Activated T-helper 17 cell treated with anti-CD3 and anti-CD28 coated beads, Interleukin-2, amount 50 U/mL, for 72 hours (primary cell): Measurements from ENCODE around the gene CHAC2. TPM values are rescaled to one million over a fixed set of nuclear protein-coding genes. Genes with fewer than 3 reads are reported as not detected.
A peak's percentile ranks its signal among the peaks of the same experiment; 100 is the strongest.
"Not testable (repeated sequence)": the region's sequence is repeated elsewhere in the genome, so short reads cannot be mapped to it uniquely, and the experiment has no call there.

Experiments
- ATAC-seq: fragments of 150-1000 bp; cut with Tn5 transposase; replicated peaks from 2 replicates; pipeline ENCODE4 v1.10.0; 2021; ENCODE audit warnings: mild to moderate bottlenecking, moderate library complexity
- H3K27ac Mint-ChIP-seq: one replicate; pipeline ENCODE4 v1.8.0; 2022; ENCODE audit warnings: mixed read lengths
- H3K27me3 Mint-ChIP-seq: one replicate; pipeline ENCODE4 v1.8.0; 2022; ENCODE audit warnings: mixed read lengths
- H3K36me3 Mint-ChIP-seq: one replicate; pipeline ENCODE4 v1.8.0; 2022; ENCODE audit warnings: low read depth, mild to moderate bottlenecking, mixed read lengths
- H3K4me1 Mint-ChIP-seq: one replicate; pipeline ENCODE4 v1.8.0; 2022; ENCODE audit warnings: mixed read lengths
- H3K4me3 Mint-ChIP-seq: one replicate; pipeline ENCODE4 v1.8.0; 2022; ENCODE audit warnings: mild to moderate bottlenecking, mixed read lengths
- H3K9me3 Mint-ChIP-seq: one replicate; pipeline ENCODE4 v1.8.0; 2022; ENCODE audit warnings: mixed read lengths
- total RNA-seq, 2 donors: library from RNA; stranded (reverse); gene quantifications; one replicate each; pipeline ENCODE4 v1.2.3, GENCODE V29; 2022

The CHAC2 gene
- total RNA-seq, 2 donors from 2014 or later, result 3.3 to 17.7 TPM

DNA sequence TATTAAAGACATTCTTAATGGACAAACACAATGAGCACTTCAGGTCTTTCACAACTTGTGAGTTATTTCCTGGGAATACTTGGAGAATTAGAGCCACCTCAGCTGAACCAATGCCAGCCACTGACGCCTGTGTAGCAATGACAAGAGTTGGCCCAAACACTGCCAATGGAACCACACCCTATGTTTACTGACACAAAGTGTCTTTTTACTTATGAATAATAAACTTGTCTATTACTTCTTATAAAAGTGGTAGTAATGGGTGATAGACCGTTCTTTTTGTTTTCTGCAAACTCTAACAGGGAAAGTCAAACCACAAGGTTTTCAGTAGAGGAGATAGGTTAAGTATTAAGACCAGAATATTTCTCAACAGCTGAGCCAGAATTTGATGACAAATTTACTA lies 12.5 kb upstream of the CHAC2 start:
- H3K27ac Mint-ChIP-seq, result no peak overlapping the region
- no peak for ATAC-seq
- no peaks in the 10 kb centered on the region for H3K9me3 Mint-ChIP-seq
- peaks cover 42% of the 10 kb centered on the region for H3K36me3 Mint-ChIP-seq
- H3K27me3 Mint-ChIP-seq, result no peaks in the 10 kb centered on the region
- H3K4me3 Mint-ChIP-seq, result no peak overlapping the region
- peaks cover 9% of the 10 kb centered on the region for H3K4me1 Mint-ChIP-seq

DNA sequence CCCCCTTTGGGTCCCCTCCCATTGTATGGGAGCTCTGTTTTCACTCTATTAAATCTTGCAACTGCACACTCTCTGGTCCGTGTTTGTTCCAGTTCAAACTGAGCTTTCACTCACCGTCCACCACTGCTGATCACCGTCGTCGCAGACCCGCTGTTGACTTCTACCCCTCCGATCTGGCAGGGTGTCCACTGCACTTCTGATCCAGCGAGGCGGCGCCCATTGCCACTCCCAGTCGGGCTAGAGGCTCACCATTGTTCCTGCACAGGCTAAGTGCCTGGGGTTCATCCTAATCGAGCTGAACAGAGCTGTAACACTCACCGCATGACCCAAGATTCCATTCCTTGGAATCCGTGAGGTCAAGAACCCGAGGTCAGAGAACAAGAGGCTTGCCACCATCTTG lies 11.0 kb upstream of the CHAC2 start:
- Mint-ChIP-seq H3K36me3 (peaks cover 46% of the 10 kb centered on the region), H3K9me3 (no peaks in the 10 kb centered on the region), H3K4me1 (peaks cover 9% of the 10 kb centered on the region), H3K4me3 (no peak overlapping the region), H3K27ac (no peak overlapping the region), H3K27me3 (no peaks in the 10 kb centered on the region)
- ATAC-seq, result no peak

DNA sequence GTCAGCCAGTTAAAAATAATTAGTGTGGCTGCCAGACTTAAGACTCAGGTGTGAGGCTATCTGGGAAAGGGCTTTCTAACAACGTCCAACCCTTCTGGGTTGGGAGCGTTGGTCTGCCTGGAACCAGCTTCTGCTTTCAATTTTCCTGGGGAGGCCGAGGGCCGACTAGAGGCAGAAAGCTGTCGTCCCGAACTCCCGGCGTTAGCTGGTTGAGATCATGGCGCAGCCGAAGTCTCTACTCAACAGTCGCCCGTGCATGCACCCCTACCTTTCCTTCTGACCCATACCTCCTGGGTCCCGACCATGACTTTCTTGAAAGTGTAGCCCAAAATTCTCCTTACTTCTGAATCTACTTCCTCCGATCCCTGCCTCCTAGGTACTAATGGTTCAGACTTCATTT lies 10.4 kb upstream of the CHAC2 start:
- not testable (repeated sequence) for H3K4me3 Mint-ChIP-seq, H3K9me3 Mint-ChIP-seq, H3K27ac Mint-ChIP-seq, H3K4me1 Mint-ChIP-seq, H3K27me3 Mint-ChIP-seq, ATAC-seq
- peaks cover 52% of the 10 kb centered on the region for H3K36me3 Mint-ChIP-seq

DNA sequence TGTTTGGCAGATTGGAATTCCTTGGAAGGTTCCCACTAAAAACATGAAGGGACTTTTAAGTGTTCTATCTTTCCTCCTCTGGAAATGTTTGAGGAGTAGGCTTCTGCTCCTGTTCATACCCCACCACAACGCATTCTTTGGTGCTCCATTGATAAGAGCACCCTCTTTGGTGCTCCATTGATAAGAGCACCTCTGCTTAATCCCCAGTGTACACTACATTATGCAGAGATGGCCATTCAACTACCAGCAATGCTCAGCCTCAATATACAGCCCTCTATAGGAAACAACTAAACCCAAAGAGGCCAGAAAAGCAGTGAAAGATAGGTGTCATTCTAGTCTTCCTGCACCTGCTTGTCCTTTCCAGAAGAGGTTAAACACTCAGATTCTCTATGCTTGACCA lies 1.8 kb upstream of the CHAC2 start:
- H3K27ac Mint-ChIP-seq, result no peak overlapping the region
- peaks cover 38% of the 10 kb centered on the region for H3K36me3 Mint-ChIP-seq
- H3K27me3 Mint-ChIP-seq, result no peaks in the 10 kb centered on the region
- H3K4me1 Mint-ChIP-seq, result peaks cover 15% of the 10 kb centered on the region
- no peak for ATAC-seq
- no peaks in the 10 kb centered on the region for H3K9me3 Mint-ChIP-seq
- no peak overlapping the region for H3K4me3 Mint-ChIP-seq

DNA sequence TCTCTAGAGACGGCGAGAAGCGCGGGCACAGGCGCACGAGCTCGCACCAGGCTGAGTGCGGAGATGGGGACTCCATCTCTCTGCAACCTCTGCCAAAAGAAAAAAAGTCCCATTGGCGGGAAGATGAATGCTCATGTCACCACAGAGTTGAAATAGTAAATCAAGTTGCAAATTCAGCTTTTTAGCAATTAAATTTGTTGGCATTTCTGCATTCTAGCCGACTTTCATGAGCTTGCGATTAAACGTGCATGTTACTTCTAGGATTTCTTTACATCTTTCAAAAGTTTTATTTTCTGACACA lies 588 bp downstream of the CHAC2 start:
- no peaks in the 10 kb centered on the region for H3K9me3 Mint-ChIP-seq

DNA sequence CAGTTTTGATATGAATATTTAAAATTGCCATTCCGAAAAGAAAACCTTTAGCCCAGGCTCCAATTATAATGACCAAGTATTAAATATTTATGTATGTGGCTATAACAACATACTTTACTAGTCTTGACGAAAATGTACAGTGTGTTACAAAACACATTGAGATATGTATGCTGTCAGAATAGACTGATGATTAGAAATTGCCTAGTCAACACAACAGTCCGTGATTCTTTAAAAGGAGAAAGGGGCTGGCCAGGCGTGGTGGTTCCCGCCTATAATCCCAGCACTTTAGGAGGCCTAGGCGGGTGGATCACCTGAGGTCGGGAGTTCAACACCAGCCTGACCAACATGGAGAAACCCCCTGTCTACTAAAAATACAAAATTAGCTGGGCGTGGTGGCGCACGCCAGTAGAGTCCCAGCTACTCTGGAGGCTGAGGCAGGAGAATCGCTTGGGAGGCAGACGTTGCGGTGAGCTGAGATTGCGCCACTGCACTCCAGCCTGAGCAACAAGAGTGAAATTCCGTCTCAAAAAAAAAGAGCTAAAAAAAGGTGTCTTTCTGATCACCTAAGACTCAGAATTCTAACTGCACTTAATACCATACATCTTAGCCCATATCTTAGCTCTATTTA lies 1.8 kb downstream of the CHAC2 start:
- ATAC-seq, result no peak
- H3K4me3 Mint-ChIP-seq, result peak overlapping the region; percentile 93
- no peaks in the 10 kb centered on the region for H3K9me3 Mint-ChIP-seq
- peaks cover 23% of the 10 kb centered on the region for H3K36me3 Mint-ChIP-seq
- H3K27ac Mint-ChIP-seq, result no peak overlapping the region
- no peaks in the 10 kb centered on the region for H3K27me3 Mint-ChIP-seq
- peaks cover 15% of the 10 kb centered on the region for H3K4me1 Mint-ChIP-seq

More for the DNA sequence above, 588 bp downstream of the CHAC2 start:
- Mint-ChIP-seq H3K27me3 (no peaks in the 10 kb centered on the region), H3K4me3 (peak overlapping the region; percentile 93), H3K4me1 (peaks cover 15% of the 10 kb centered on the region), H3K27ac (peak overlapping the region; percentile 91), H3K36me3 (peaks cover 29% of the 10 kb centered on the region)
- no peak for ATAC-seq

DNA sequence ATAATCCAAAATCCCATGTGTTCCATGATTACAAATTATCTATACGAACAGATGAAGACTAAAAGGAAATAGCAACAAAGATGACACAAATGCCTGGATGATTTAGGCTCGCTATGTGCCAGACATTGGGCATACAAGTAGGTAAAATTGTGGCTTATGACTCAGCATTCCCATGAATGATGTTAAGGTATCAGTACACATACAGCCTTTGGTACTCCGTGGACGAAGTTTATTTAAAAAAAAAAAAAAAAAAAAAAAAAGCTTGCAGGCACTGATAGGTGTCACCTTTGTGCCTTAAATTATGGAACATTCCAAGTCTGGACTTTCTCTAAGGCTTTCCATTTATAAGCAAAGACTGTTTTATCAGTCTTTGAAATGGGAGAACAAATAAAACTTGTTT lies 2.7 kb downstream of the CHAC2 start:
- Mint-ChIP-seq H3K27ac (peak overlapping the region; percentile 22), H3K27me3 (no peaks in the 10 kb centered on the region), H3K4me1 (peaks cover 15% of the 10 kb centered on the region), H3K9me3 (no peaks in the 10 kb centered on the region), H3K4me3 (peak overlapping the region; percentile 45), H3K36me3 (peaks cover 17% of the 10 kb centered on the region)
- ATAC-seq, result peak; percentile 63

DNA sequence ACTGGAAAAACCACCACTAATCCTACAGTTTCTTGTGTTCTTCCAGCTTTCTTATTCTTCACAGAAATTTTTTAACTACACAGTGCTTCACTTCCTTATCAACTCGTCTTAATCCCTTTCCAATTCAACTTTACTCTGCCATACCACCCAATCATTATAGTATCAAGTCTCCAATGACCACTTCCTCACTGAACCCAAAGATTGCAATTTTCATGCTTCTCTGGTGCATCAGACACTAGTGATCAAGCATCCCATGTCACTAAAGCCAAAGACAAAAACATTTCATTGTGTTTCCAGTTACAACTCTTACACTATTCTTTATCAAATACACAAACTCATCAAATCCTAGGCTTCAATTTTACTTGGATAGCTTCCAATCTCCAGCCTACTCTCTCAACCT lies 9.5 kb downstream of the CHAC2 start:
- no peak for ATAC-seq
- no peaks in the 10 kb centered on the region for H3K9me3 Mint-ChIP-seq
- H3K27ac Mint-ChIP-seq, result peak overlapping the region; percentile 5
- H3K27me3 Mint-ChIP-seq, result no peaks in the 10 kb centered on the region
- H3K4me3 Mint-ChIP-seq, result no peak overlapping the region
- H3K4me1 Mint-ChIP-seq, result peaks cover 12% of the 10 kb centered on the region
- H3K36me3 Mint-ChIP-seq, result peaks cover 74% of the 10 kb centered on the region

DNA sequence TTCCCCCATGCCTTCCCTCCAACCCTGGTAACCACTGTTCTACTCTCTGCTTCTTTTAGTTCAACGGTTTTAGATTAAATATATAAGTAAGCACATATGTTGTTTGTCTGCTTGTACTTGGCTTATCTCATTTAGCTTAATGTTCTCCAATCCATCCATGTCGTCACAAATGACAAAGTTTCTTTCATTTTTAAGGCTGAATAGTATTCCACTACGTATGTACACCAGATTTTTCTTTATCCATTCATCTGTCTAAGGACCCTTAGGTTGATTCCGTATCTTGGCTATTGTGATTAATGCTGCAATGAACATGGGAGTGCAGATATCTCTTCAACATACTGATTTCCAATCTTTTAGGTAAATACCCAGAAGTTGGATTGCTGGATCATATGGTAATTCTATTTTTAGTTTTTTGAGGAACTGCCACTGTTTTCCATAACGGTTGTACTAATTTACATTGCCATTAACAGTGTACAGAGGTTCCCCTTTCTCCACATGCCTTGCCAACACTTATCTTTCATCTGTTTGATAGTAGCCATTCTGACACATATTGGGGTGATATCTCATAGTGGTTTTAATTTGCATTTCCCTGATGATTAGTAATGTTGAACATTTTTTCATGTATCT lies 11.0 kb downstream of the CHAC2 start:
- peaks cover 12% of the 10 kb centered on the region for H3K4me1 Mint-ChIP-seq
- H3K27me3 Mint-ChIP-seq, result no peaks in the 10 kb centered on the region
- no peaks in the 10 kb centered on the region for H3K9me3 Mint-ChIP-seq
- H3K4me3 Mint-ChIP-seq, result no peak overlapping the region
- H3K27ac Mint-ChIP-seq, result no peak overlapping the region
- peaks cover 80% of the 10 kb centered on the region for H3K36me3 Mint-ChIP-seq
- ATAC-seq, result no peak

DNA sequence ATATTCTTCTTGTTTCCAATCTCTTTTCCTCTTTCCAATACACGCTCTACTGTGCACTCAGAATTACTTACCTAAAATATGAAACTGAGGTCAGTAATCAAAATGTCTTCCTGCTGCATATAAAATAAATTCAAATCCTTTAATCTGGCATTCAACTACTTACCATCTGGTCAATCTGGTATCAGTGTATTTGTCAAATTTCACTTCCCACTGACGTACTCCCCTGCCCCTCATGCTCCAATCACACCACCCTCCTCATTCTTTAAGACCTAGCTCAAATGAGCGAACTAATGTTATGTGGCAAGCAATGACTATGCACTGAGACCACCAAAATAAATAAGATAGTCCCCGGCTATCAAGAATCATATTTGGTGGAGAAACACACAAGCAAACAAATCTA lies 12.5 kb downstream of the CHAC2 start:
- peaks cover 20% of the 10 kb centered on the region for H3K4me1 Mint-ChIP-seq
- peaks cover 78% of the 10 kb centered on the region for H3K36me3 Mint-ChIP-seq
- ATAC-seq, result no peak
- no peaks in the 10 kb centered on the region for H3K27me3 Mint-ChIP-seq
- no peak overlapping the region for H3K27ac Mint-ChIP-seq
- H3K4me3 Mint-ChIP-seq, result no peak overlapping the region
- no peaks in the 10 kb centered on the region for H3K9me3 Mint-ChIP-seq

DNA sequence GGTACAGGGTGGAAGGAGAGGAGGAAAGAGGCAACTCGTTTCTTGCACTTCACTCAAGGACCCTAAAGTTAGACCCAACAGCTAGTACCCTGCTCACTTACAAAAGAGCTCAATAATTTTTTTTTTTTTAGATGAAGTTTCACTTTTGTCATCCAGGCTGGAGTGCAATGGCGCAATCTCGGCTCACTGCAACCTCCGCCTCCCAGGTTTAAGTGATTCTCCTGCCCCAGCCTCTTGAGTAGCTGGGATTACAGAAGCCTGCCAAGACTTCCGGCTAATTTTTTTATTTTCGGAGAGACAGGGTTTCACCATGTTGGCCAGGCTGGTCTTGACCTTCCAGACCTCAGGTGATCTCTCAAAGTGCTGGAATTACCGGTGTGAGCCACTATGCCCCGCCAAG lies 15.1 kb downstream of the CHAC2 start:
- Mint-ChIP-seq H3K27me3 (no peaks in the 10 kb centered on the region), H3K36me3 (peaks cover 61% of the 10 kb centered on the region), H3K27ac (no peak overlapping the region), H3K9me3 (no peaks in the 10 kb centered on the region), H3K4me3 (no peak overlapping the region), H3K4me1 (peaks cover 14% of the 10 kb centered on the region)
- no peak for ATAC-seq

DNA sequence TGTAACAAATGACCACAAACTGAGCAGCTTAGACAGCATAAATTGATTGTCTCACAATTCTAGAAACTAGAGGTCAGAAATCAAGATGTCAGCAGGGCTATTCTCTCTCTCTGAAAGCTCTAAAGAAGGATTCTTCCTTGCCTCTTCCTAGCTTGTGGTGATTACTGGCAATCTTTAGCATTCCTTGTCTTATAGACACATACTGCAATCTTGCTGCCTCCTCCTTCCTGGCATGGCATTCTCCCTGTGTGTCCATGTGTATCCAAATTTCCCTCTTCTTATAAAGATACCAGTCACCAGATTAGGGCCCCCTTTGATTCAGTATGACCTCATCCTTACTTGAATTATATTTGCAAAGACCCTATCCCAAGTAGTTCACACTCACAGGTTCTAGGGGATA lies 16.8 kb downstream of the CHAC2 start:
- peak overlapping the region; percentile 92 for H3K27ac Mint-ChIP-seq
- ATAC-seq, result no peak
- no peaks in the 10 kb centered on the region for H3K27me3 Mint-ChIP-seq

DNA sequence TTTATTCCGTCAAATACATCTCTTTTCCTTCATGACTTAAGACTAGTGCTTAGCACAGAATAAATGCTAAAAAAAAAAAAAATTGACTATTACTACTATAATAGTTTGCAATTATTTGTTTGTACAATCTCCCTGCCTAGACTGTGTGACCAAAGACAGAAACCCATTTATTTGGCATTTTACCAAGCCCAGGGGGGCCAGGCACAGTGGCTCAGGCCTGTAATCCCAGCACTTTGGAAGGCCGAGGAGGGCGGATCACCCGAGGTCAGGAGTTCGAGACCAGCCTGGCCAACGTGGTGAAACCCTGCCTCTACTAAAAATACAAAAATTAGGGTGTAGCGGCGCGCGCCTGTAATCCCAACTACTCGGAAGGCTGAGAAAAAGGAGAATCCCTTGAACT lies 17.8 kb downstream of the CHAC2 start:
- peaks cover 40% of the 10 kb centered on the region for H3K36me3 Mint-ChIP-seq
- peak overlapping the region; percentile 92 for H3K27ac Mint-ChIP-seq
- H3K4me3 Mint-ChIP-seq, result peak overlapping the region; percentile 93
- no peak for ATAC-seq
- peaks cover 9% of the 10 kb centered on the region for H3K4me1 Mint-ChIP-seq
- no peaks in the 10 kb centered on the region for H3K27me3 Mint-ChIP-seq
- H3K9me3 Mint-ChIP-seq, result no peaks in the 10 kb centered on the region

More for the DNA sequence above, 16.8 kb downstream of the CHAC2 start:
- H3K9me3 Mint-ChIP-seq, result no peaks in the 10 kb centered on the region
- H3K4me1 Mint-ChIP-seq, result peaks cover 9% of the 10 kb centered on the region
- peaks cover 50% of the 10 kb centered on the region for H3K36me3 Mint-ChIP-seq
- H3K4me3 Mint-ChIP-seq, result peak overlapping the region; percentile 93

DNA sequence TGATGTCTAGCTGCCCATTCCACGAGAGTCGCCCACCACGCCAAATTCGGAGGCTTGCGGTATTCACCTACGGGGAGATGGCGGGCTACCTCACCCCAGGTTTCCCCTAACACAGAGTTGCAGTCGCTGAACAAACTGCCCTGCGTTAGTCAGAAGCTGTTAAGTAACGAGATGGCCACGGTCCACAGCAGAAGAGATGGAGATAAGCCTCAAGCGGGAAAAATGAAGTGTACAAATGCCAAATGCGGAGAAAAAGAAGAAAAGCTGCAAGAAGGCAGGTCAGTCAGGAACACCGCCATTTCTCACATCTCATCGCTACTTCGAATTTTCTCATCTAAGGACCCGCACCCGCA lies 18.7 kb downstream of the CHAC2 start:
- H3K36me3 Mint-ChIP-seq, result peaks cover 38% of the 10 kb centered on the region
- H3K27me3 Mint-ChIP-seq, result no peaks in the 10 kb centered on the region
- ATAC-seq, result peak; percentile 31
- peak overlapping the region; percentile 93 for H3K4me3 Mint-ChIP-seq
- H3K9me3 Mint-ChIP-seq, result no peaks in the 10 kb centered on the region
- H3K27ac Mint-ChIP-seq, result peak overlapping the region; percentile 92
- H3K4me1 Mint-ChIP-seq, result peaks cover 14% of the 10 kb centered on the region

DNA sequence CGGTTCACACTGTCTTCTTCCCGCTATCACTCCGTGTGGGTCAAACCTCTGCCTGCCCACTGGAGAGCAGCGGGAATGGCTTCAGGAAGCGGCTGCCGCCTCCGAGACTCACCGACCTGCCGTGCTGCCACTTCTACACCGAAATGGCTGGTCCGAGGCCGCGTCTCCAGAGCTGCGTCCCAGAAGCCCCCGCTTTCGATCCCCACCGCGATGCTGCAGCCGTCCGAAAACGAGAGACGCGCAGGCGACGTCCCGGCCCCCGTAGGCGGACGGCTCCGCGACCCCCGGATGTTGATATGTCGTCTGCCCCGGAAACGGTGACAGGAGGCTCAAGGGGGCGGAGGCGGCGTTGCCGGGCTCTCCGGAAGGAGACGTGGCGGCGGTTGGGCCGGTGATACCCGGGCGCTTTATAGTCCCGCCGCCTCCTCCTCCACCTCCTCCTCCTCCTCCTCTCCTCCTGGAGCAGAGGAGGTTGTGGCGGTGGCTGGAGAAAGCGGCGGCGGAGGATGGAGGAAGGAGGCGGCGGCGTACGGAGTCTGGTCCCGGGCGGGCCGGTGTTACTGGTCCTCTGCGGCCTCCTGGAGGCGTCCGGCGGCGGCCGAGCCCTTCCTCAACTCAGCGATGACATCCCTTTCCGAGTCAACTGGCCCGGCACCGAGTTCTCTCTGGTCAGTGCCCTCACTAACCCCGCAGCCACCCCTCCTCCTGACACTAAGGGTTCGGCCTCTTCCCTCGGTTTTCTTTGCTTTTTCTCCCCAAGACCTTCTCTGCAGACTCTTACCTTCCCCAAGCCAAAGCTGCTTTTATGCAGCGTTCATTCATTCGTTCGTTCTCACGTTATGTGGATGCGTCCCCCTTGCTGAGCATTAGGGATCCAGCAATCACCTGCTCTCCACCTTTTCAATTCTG lies 19.4 kb downstream of the CHAC2 start, which contains the start of the genes ASB3 and ERLEC1:
TSS of gene ASB3 (minus strand) at position 249 of the 909 bp plus-strand sequence. CDS start 21,381 bp downstream, outside the sequence.
TSS of gene ERLEC1 (plus strand) at position 340 of the 909 bp plus-strand sequence. CDS start at position 507, 167 bp downstream.
- H3K27me3 Mint-ChIP-seq, result no peaks in the 10 kb centered on the region
- peaks cover 14% of the 10 kb centered on the region for H3K4me1 Mint-ChIP-seq
- peak; percentile 93 for ATAC-seq
- H3K27ac Mint-ChIP-seq, result peak within 1 kb of the TSS; percentile 92
- no peaks in the 10 kb centered on the region for H3K9me3 Mint-ChIP-seq
- H3K36me3 Mint-ChIP-seq, result peaks cover 32% of the 10 kb centered on the region
- H3K4me3 Mint-ChIP-seq, result peak within 1 kb of the TSS; percentile 93
